Measurements from ENCODE around the gene LMO1.

Gene LMO1

GRCh38 chr11:8258289-8258688, 5.4 kb downstream of the LMO1 start:
- TF ChIP-seq CTCF (IDR thresholded peaks at IDR 0.05) (no peak), ZFX (IDR thresholded peaks at IDR 0.05; ENCODE audit: borderline replicate concordance) (no peak)
- H3K27ac ChIP-seq: no peak overlapping the region

GRCh38 chr11:8257003-8257664, 6.5 kb downstream of the LMO1 start:
- no peak overlapping the region for H3K27ac ChIP-seq
- TF ChIP-seq ZFX (IDR thresholded peaks at IDR 0.05; ENCODE audit: borderline replicate concordance) (no peak), CTCF (IDR thresholded peaks at IDR 0.05) (no peak)

GRCh38 chr11:8256271-8257002, 7.2 kb downstream of the LMO1 start:
- TF ChIP-seq ZFX (IDR thresholded peaks at IDR 0.05; ENCODE audit: borderline replicate concordance): no peak
- TF ChIP-seq CTCF (IDR thresholded peaks at IDR 0.05): no peak
- no peak overlapping the region for H3K27ac ChIP-seq

GRCh38 chr11:8253566-8253965, 10.1 kb downstream of the LMO1 start:
- TF ChIP-seq CTCF (IDR thresholded peaks at IDR 0.05): no peak
- H3K27ac ChIP-seq: no peak overlapping the region

GRCh38 chr11:8252946-8253345, 10.7 kb downstream of the LMO1 start:
- H3K27ac ChIP-seq: no peak overlapping the region
- TF ChIP-seq ZFX (IDR thresholded peaks at IDR 0.05; ENCODE audit: borderline replicate concordance) (no peak), CTCF (IDR thresholded peaks at IDR 0.05) (no peak)

- TF ChIP-seq ZFX (IDR thresholded peaks at IDR 0.05; ENCODE audit: borderline replicate concordance) (no peak), CTCF (IDR thresholded peaks at IDR 0.05) (no peak)
- no peak overlapping the region for H3K27ac ChIP-seq
Measured at GRCh38 chr11:8252388-8252787, 11.3 kb downstream of the LMO1 start.

- no peak for TF ChIP-seq ZFX (IDR thresholded peaks at IDR 0.05; ENCODE audit: borderline replicate concordance)
- TF ChIP-seq CTCF (IDR thresholded peaks at IDR 0.05): no peak
- no peak overlapping the region for H3K27ac ChIP-seq
Measured at GRCh38 chr11:8251616-8252295, 11.9 kb downstream of the LMO1 start.

All from 22Rv1 (cell line).